CD4-positive, alpha-beta T cell treated with Interleukin-17A for 4 hours (primary cell): ENCODE results near the gene GALNT15.

Source experiments
- DNase-seq: peaks from one replicate; pipeline ENCODE4 v3.0.0-alpha.2; 2020; ENCODE audit warnings: mixed read lengths

Gene GALNT15

GRCh38 chr3:16174389-16174788 lies at the start of gene GALNT15:
Gene GALNT15, plus strand, starts transcription at chr3:16174680. Its CDS starts 472 bp downstream, at chr3:16175152.
- DNase-seq = no peak

DNA sequence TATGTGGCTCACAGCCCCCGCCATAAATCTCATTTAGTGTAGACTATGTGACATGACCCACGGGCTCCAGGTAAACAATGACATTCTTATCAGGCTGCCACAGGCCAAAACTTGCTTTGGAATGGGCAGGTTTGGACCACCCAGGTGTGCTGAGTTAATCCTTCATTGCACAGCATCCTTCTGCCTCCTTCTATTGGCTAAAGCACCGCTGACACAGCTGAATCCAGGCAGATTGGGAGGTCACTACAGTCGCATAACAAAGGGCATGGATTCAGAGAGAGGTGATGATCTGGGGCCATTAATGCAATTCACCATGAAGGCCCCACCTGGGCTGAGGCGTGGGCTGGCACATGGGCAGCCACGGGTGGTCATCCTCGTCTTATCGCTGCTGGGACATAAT lies 47.8 kb upstream of the GALNT15 start:
- DNase-seq = no peak

- DNase-seq = no peak
Observed at GRCh38 chr3:16127249-16127648, 47.2 kb upstream of the GALNT15 start.

DNA sequence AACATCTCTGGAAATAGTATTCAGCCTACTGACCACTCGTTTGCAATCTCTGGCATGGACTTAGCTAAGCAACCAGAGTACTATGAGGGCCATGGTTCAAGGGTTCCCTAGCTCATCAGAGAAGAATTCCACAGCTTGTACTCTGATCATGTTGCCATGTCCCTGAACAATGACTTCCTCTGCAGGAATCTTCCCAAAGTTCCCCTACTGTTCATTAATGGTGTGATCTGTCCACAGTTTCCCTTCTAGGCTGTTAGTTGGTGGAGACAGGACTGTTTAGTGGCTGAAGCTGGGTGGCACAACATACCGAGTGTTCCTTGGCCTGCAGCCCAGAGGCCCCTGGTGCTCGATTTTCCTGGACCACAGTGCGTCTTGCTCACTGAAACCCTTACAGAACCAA lies 44.4 kb upstream of the GALNT15 start:
- no peak for DNase-seq

DNA sequence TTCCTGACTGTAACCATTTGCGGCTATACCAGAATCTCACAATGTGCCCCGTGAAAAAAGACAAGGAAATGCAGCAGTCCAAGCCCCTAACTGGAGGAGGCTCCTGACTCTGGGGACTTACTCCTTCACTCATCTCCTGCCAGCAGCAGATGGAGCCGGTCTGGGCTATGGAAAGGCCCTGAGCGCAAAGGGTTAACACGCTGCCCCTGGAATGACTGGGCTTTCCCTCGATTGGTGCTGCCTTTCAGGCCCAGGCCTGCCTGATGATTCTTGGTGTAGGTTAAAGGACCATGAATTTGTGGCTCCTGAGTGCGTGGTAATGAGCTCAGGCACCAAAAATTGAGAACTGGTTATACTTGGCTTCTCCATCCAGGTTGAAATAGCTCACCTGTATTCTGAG lies 42.3 kb upstream of the GALNT15 start:
- DNase-seq = no peak

DNA sequence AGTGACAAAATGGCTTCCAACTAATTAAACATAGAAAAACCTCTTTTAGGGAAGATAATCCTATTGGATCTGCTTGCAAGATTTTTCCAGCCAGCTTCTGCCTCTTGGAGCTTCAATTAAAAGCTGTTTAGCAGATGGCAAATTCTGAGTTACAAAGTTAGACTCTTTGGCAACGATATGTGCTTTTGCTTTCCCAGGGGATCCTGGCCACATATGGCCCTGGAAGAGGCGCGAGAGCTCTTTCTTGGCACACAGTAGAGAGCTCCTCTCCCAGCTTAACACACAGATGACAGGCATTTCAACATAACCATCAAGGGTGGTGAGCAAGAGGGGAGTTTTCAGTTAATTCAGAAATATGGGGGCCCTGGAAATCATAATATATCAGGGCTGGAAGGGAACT lies 41.6 kb upstream of the GALNT15 start:
- no peak for DNase-seq

DNA sequence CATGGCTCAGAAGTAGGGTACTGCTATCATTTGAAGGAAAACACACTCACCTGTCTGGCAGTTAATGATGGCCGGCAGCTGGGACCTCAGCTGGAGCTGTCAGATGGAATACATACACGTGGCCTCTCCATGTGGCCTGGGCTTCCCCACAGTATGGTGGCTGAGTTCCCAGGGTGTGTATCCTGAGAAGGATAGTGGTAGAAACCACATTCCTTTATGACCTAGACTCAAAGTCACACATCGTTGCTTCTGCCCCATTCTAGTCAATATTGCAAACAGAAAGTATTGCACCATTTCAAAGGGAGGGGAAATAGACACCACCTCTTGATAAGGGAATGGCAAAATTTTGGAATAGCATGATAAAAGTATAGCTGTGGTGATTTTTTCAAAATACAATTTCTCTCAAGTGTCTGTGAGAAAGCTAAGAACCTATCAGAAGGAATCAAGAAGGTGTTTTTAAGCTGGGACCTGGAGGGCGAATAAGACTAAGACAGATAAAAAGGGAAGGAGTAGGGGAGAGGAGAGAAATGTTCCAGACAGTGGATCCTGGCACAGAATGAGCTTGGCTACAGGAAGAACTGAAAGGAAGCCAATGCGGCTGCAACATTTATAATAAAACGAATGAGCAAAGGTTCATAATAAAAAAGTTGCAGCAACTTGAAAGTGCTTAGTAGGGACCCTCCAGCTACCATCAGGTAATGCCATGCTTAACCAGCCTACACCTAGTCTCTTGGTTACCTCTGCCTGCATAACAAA lies 40.1 kb upstream of the GALNT15 start:
- no peak for DNase-seq

DNA sequence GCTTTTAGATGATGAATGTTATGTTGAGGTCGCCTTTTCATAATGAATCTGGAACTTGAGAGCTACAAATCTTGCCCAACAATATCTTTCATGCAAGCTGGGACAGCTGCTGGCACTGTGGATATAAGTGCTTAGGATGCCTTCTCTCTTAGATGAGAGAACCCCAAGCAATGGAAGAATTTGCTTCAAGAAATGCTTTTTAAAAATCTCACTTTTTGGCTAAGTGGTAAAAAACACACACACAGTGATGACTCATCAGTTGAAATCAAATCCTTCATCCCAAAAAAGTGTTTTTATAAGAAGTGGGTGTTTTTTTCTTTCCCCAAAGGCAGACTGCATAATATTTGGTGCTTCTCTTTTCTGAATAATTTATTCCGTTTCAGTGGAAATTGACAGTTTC lies 38.4 kb upstream of the GALNT15 start:
- no peak for DNase-seq

DNA sequence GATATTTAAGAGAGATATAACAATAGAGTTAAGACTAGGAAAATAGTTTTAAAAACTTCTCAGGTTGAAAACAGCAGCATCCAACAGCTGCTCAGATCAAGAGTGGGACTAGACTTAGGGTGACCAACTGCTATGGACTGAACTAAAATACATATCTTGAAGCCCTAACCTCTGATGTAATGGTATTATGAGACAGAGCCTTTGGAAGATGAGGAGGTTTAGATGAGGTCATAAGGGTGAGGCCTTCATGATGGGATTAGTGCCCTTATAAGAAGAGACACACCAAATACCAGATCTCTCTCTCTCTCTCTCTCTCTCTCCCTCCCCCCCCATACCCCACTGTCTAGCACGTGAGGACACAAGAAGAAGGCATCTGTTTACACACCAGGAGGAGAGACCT lies 37.4 kb upstream of the GALNT15 start:
- DNase-seq = no peak

GRCh38 chr3:16137977-16138376 lies 36.5 kb upstream of the GALNT15 start:
- no peak for DNase-seq

- DNase-seq = no peak
Observed at GRCh38 chr3:16140116-16140893, 34.2 kb upstream of the GALNT15 start.

DNA sequence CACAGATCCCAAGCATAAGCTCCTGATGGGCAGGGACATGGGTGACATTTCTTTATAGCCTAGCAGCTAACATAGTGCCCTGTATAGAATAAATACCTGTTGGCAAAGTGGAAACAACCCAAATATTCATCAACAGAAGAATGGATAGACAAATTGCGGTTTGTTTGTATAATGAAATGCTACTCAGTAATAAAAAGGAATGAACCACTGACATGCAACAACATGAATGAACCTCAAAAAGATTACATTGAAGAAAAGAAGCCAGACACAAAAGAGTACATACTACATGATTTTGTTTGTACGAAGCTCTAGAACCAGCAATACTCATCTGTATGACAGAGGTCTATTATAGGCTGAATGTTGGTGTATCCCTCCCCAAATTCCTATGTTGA lies 33.6 kb upstream of the GALNT15 start:
- no peak for DNase-seq

DNA sequence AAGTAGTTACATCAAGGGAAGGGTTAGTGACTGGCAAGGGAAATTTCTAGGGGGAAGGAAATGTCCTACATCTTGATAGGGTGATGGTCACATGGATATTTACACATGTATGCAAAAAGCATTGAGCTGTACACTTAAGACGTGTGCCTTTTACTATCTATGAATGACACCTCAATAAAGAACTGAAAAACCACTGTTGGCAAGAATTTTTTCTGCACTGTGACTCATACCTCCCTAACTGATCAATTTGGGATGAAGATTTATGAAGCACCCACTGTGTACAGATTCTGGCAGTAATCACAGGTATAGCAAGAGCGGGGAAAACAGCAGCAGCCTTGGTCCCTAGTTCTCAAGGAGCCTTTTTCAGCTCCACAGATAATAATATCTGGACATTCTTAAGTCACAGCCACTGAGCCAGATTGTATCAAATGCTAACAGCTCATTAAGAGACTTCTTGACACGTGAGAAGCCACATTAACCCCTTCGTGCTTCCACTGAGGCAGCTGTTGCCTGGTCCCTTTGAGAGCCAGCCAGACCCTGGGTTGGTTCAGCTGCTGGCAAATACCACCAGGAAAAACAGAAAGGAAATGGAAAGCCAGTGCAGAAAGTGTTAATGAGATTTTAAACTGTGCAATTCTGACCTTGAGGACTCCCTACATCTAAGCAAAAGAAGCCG lies 32.0 kb upstream of the GALNT15 start:
- DNase-seq = no peak

DNA sequence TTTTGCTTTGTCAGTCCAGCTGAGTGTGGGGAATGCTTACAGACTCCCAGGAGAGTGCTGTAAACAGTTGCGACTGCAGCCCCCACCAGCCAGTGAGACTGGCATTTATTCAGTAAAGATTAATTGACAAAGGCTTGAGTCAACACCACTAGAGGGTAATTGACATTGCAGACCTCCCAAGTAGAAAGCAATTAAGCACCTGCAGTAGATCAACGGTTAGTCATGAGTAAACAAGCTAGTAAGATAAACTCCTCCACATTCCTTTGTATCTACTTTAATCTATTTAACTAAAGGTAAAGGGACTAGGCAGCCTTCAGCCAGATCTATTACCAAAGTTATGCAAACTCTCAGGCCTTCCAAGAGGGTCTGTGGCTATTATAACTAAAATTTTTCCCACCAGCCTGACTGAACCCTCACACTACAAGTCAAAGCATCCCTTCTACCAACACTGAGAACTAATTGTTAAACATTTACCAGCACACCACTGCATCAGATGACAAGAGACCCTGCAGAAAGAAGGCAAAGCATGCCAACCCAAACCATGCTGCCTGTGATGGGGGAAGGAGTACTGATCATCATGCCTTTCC lies 30.5 kb upstream of the GALNT15 start:
- no peak for DNase-seq

GRCh38 chr3:16145176-16145575 lies 29.3 kb upstream of the GALNT15 start:
- DNase-seq = no peak

- no peak for DNase-seq
Observed at GRCh38 chr3:16146015-16146730, 28.3 kb upstream of the GALNT15 start.

DNA sequence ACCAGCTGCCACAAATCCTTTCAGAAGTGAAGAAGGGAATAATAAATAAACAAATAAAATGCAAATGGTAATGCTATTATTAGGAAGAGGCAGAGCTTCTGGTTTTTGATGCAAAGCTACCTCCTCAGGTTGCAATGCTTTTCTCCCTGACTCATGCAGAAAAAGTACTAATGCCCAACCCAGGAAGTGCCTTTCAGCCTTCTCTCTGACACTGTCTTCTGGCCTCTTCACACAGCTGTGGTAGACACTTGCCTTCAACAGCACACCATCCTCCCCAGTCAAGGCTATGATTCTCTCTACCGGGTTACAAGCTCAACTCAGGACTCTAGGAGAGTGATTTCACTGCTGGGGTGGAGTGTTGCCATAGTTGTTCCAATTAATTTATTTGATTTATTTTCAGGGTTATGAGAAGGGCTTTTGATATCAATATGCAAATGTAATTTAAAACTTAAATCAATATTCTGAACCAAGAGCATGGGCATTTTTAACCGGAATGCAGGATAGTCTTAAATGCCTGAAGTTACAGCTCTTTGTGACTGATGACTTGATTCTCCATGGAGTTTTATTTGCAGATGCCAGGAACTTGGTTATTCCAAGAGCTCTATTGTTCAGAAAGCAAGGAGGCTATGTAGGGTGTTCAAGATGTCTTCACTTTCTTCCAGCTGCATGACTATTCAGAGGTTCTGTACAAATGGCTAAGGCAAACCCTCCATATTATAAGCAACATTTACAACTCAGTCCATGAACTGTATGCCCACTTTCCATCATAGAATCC lies 27.1 kb upstream of the GALNT15 start:
- DNase-seq = no peak

DNA sequence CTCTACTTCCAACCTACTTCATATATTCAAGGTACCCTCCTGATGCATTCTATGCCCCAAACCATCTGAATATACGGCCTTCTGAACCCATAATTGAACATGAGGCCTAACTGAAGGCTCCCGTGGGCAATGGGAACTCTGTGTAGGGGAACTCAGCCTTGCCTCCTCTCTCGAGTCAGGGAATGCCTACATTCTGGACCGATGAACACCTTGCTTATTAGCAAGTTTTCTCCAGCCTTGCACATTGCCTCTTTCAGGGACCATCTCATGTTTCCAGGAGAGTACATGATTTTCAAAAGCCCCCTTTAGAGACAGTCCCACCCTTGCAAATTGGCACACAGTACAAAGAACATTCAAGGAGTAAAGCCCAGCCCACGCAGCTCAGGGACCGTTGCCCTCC lies 26.3 kb upstream of the GALNT15 start:
- no peak for DNase-seq

DNA sequence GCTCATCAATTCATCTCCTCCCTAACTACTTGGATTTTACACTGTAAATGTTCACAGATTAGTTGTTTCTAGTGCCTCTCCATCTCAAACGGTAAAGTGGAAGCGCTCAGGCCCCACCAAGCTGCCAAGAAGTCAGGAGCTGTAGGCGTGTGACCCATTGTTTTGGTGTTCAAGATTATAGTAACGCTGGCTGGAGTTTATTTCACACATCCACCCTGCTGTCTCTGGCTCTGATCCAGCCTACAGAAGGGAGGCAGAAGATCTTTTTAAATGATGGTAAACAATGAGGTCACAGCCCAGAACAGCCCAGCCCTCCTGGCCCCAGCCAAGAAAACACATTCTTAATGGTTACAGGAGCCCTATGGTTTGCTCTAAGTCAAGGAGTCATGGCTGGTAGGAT lies 25.7 kb upstream of the GALNT15 start:
- DNase-seq = no peak

DNA sequence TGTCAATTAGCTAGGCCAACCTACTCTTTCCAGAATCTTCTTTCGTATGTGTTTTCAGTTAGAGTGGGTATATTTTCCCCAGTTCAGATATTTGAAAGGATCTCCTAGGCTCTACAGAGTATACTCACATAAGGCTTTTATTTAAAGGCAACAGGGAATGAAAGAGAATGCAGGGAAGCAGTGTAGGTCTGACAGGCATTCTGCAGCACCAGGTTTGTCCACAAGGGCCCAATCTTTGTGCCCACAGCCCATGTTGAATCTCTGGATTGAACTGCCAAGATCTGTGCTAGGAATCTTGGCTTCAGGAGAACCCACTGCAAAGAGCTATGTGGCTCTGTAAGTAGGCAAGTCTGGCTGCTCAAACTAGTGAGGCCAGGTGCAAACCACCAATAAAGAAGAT lies 24.2 kb upstream of the GALNT15 start:
- DNase-seq = no peak

- DNase-seq = no peak
Observed at GRCh38 chr3:16151109-16151508, 23.4 kb upstream of the GALNT15 start.

GRCh38 chr3:16168211-16168610 lies 6.3 kb upstream of the GALNT15 start:
- no peak for DNase-seq
